Panc1 (cell line): ENCODE results near the gene ZBTB7C.

ENCODE experiments used
- POLR2AphosphoS5 ChIP-seq: IDR thresholded peaks from 2 replicates; pipeline ENCODE4 v1.6.1; 2012; ENCODE audit warnings: mild to moderate bottlenecking, low read depth, low read length, moderate library complexity
- TF ChIP-seq, protein P1 (sequence below): fragments of 450-650 bp; IDR thresholded peaks from 2 replicates; pipeline ENCODE4 v1.5.1; 2017; ENCODE audit warnings: mild to moderate bottlenecking

DNA sequence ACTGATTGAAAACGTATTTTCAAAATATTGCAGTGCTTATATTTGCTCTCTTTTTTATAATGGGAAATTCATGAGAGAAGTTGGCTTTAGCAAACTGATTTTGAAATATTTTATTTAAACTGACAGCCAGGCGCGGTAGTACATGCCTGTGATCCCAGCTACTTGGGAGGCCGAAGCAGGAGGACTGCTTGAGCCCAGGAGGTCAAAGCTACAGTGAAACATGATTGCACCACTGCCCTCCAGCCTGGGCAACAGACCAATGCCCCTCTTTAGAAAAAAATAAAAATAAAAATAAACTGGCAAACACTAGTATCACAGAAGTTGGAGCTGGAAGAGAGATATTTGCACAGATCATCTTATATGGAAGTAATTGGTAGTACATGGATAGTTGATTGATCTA lies 20.7 kb downstream of the ZBTB7C start:
- TF ChIP-seq, protein P1, sequence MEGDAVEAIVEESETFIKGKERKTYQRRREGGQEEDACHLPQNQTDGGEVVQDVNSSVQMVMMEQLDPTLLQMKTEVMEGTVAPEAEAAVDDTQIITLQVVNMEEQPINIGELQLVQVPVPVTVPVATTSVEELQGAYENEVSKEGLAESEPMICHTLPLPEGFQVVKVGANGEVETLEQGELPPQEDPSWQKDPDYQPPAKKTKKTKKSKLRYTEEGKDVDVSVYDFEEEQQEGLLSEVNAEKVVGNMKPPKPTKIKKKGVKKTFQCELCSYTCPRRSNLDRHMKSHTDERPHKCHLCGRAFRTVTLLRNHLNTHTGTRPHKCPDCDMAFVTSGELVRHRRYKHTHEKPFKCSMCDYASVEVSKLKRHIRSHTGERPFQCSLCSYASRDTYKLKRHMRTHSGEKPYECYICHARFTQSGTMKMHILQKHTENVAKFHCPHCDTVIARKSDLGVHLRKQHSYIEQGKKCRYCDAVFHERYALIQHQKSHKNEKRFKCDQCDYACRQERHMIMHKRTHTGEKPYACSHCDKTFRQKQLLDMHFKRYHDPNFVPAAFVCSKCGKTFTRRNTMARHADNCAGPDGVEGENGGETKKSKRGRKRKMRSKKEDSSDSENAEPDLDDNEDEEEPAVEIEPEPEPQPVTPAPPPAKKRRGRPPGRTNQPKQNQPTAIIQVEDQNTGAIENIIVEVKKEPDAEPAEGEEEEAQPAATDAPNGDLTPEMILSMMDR, result no peak
- TF ChIP-seq POLR2AphosphoS5, result no peak
